OCI-LY7 (cell line): ENCODE results near the gene ENTR1. TPM values are rescaled to one million over a fixed set of nuclear protein-coding genes. Genes with fewer than 3 reads are reported as not detected.
A peak's percentile ranks its signal among the peaks of the same experiment; 100 is the strongest.

Experiments used
- BruUV-seq: library from RNA; stranded (reverse); fragments of 400-500 nt; replicated peaks from 2 replicates; lab custom pipeline; 2021; lab: Mats Ljungman, UMichigan
- CTCF ChIA-PET: fragments of 300-600 bp; sonication (Branson Sonifier 250); formaldehyde crosslinking; loops from one replicate; lab custom pipeline; 2022; ENCODE audit warnings: antibody characterized with exemption; ENCODE audit not compliant: unreplicated experiment; lab: Charles Lee
- POLR2A ChIA-PET: fragments of 300-600 bp; sonication (Branson Sonifier 250); formaldehyde crosslinking; loops from one replicate; lab custom pipeline; 2022; ENCODE audit warnings: antibody characterized with exemption; lab: Charles Lee
- DNase-seq: peaks from one replicate; pipeline ENCODE4 v3.0.0-alpha.2; 2015; ENCODE audit warnings: low spot score
- H2AFZ ChIP-seq: fragments of 200-600 bp; sonication (generic), shearing (Covaris generic); 2 replicates; pipeline ENCODE4 v1.6.1; 2014; ENCODE audit warnings: mild to moderate bottlenecking, antibody characterized with exemption, low read length, moderate library complexity
- H3K27ac ChIP-seq: fragments of 200-600 bp; sonication (generic); 2 replicates; pipeline ENCODE4 v1.5.1; 2014; ENCODE audit warnings: mixed run types, low read depth, mild to moderate bottlenecking, moderate library complexity, low read length, inconsistent platforms; ENCODE audit not compliant: poor library complexity, severe bottlenecking
- H3K36me3 ChIP-seq: fragments of 200-600 bp; sonication (generic); 2 replicates; pipeline ENCODE4 v1.6.1; 2014; ENCODE audit warnings: mild to moderate bottlenecking, antibody characterized with exemption, low read length, moderate library complexity, mixed read lengths; ENCODE audit not compliant: insufficient read depth
- H3K4me1 ChIP-seq: fragments of 200-600 bp; sonication (generic); 2 replicates; pipeline ENCODE4 v1.5.1; 2014; ENCODE audit warnings: mild to moderate bottlenecking, low read length; ENCODE audit not compliant: insufficient read depth, poor library complexity, severe bottlenecking
- H3K4me2 ChIP-seq: fragments of 200-600 bp; sonication (generic); 2 replicates; pipeline ENCODE4 v1.6.1; 2014; ENCODE audit warnings: mild to moderate bottlenecking, low read length
- H3K4me3 ChIP-seq: fragments of 200-600 bp; sonication (generic); 2 replicates; pipeline ENCODE4 v1.5.1; 2014; ENCODE audit warnings: mild to moderate bottlenecking, low read depth, low read length; ENCODE audit not compliant: poor library complexity, severe bottlenecking
- H3K79me2 ChIP-seq: fragments of 200-600 bp; sonication (generic); 2 replicates; pipeline ENCODE4 v1.6.1; 2016; ENCODE audit warnings: low read depth, mild to moderate bottlenecking, low read length, moderate library complexity, mixed read lengths; ENCODE audit not compliant: insufficient read depth
- H3K9me2 ChIP-seq: fragments of 200-600 bp; sonication (generic); 2 replicates; pipeline ENCODE4 v1.6.1; 2016; ENCODE audit warnings: mild to moderate bottlenecking, low read length, mixed read lengths; ENCODE audit not compliant: insufficient read depth
- H3K9me3 ChIP-seq: fragments of 200-600 bp; sonication (generic); 2 replicates; pipeline ENCODE4 v1.6.1; 2014; ENCODE audit warnings: mild to moderate bottlenecking, mixed run types, low read length, mixed read lengths
- H4K20me1 ChIP-seq: fragments of 200-600 bp; sonication (generic); 2 replicates; pipeline ENCODE4 v1.6.1; 2014; ENCODE audit warnings: mild to moderate bottlenecking, antibody characterized with exemption, low read length, moderate library complexity, mixed read lengths; ENCODE audit not compliant: insufficient read depth
- EZH2phosphoT487 ChIP-seq: fragments of 200-600 bp; sonication (generic); IDR thresholded peaks from 2 replicates; pipeline ENCODE4 v1.6.1; 2018; ENCODE audit warnings: low read depth, borderline replicate concordance, mild to moderate bottlenecking, mixed run types, antibody characterized with exemption, low read length, moderate library complexity, mixed read lengths
- intact Hi-C: fragments of 100-400 bp; cut with micrococcal nuclease; formaldehyde crosslinking; loops from one replicate; pipeline ENCODE4 v1.10.0; 2022; ENCODE audit not compliant: unreplicated experiment
- total RNA-seq, 2 experiments: library from RNA; depleted of rRNA in 1 of 2; stranded (reverse); fragments of >200 nt in 1 of 2; shearing (Covaris generic) in 1 of 2; gene quantifications; 2 replicates each; pipeline ENCODE4 v1.2.3, GENCODE V29; 2014 to 2022
- TF ChIP-seq, protein P1 (sequence below): fragments of 200-600 bp; sonication (generic); conservative IDR thresholded peaks from 2 replicates; pipeline ENCODE4 v1.5.1; 2014; ENCODE audit warnings: mild to moderate bottlenecking, antibody characterized with exemption, low read length, moderate library complexity, mixed read lengths

ENTR1 gene
- total RNA-seq, 2 experiments from 2014 or later = 103 to 109 TPM

DNA sequence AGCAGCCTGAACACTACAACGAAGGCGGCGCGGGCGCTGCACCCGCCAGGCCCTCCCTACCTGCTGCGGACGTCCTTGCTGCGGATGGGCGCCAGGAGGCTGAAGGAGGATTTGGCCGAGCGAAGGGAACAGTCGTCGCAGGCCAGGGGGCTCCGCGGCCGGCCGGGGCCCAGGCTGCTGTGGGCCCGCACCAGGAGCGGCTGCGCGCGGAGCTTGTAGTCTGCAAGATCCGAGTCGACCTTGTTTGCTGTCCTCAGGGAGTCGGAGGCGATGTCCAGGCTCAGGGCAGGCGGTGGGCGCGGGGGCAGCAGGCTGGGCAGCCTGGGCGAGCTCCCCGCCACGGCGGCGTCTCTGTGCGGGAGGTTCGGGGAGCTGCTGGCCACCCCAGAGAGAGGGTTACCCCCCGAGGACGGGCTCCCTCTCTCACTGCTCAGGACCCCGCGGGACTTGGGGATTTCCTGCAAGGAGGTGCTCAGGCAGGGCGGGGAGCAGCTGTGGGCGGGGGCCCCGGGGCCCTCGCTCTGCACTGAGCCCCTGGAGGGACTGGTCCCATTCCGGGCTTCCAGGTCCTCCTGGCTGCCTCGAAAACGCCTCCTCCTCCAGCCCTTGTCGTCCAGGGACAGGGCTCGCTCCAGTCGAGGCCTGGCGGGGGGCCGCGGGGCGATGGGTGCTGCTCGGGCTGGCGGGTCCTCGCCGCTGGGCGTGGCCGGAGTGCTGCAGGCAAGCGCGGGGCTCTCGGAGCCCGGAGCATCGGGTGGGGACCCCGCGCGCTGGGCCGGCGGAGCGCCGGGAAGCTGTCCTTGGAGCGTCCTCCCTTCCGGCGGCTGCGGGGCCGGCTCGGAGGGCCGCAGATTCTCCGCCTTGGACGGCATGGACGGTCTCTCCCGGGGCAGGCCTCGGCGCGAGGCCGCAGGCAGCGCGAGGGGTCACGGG, 28.4 kb upstream of the ENTR1 start:
- H2AFZ ChIP-seq = peak overlapping the region; percentile 15; the same call in 1 of the 2 replicates
- peak overlapping the region; percentile 87 for H3K4me3 ChIP-seq
- DNase-seq = peak; percentile 61
- H3K79me2 ChIP-seq = peaks cover 25% of the 10 kb centered on the region; the same call in 1 of the 2 replicates
- no peaks in the 10 kb centered on the region for H3K9me2 ChIP-seq
- ChIA-PET CTCF (no interaction called here), POLR2A (no interaction called here)
- TF ChIP-seq EZH2phosphoT487 = no peak
- TF ChIP-seq, protein P1, sequence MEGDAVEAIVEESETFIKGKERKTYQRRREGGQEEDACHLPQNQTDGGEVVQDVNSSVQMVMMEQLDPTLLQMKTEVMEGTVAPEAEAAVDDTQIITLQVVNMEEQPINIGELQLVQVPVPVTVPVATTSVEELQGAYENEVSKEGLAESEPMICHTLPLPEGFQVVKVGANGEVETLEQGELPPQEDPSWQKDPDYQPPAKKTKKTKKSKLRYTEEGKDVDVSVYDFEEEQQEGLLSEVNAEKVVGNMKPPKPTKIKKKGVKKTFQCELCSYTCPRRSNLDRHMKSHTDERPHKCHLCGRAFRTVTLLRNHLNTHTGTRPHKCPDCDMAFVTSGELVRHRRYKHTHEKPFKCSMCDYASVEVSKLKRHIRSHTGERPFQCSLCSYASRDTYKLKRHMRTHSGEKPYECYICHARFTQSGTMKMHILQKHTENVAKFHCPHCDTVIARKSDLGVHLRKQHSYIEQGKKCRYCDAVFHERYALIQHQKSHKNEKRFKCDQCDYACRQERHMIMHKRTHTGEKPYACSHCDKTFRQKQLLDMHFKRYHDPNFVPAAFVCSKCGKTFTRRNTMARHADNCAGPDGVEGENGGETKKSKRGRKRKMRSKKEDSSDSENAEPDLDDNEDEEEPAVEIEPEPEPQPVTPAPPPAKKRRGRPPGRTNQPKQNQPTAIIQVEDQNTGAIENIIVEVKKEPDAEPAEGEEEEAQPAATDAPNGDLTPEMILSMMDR = no peak
- H4K20me1 ChIP-seq = peaks cover 8% of the 10 kb centered on the region
- intact Hi-C loops = loop anchor here (1.0 to 2.0 kb wide), 2 partner anchors 39 to 44 kb away; partner anchors contain the start of genes SEC16A and SNAPC4
- H3K27ac ChIP-seq = peak overlapping the region; percentile 49
- no TSS peak for BruUV-seq
- peaks cover 23% of the 10 kb centered on the region for H3K4me1 ChIP-seq
- peaks cover 41% of the 10 kb centered on the region; the same call in 1 of the 2 replicates for H3K36me3 ChIP-seq
- peak overlapping the region; percentile 91 for H3K4me2 ChIP-seq
- no peaks in the 10 kb centered on the region for H3K9me3 ChIP-seq

DNA sequence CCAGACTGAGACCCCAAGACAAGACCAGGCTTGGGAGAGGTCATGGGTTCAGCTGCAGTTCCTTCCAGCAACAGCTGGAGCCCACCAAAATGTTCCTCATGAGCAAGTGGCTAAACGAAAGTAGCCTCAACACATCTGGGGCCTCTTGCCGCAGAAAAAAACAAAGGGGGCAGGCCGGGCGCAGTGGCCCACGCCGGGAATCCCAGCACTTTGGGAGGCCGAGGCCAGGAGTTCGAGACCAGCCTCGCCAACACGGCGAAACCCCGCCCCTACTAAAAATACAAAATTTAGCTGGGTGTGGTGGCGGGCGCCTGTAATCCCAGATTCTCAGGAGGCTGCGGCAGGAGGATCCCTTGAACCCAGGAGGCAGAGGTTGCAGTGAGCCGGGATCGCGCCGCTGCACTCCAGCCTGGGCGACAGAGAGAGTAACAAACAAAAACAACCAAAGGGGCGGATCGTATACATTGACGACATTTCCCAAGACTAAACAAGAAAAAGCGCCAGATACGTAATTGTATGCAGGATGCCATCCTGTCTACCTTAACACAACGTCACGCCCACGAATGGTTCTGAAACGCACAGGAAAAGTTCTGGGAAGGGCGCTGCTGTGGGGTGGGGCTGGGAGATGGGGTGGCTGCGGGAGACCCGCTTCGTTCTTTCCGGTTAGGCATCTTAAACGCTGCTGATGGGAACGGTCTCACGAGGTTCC, 27.6 kb upstream of the ENTR1 start:
- TF ChIP-seq, protein P1 = no peak
- TF ChIP-seq EZH2phosphoT487 = no peak
- CTCF ChIA-PET = no interaction called here
- H4K20me1 ChIP-seq = peaks cover 8% of the 10 kb centered on the region
- no peak for DNase-seq
- H3K79me2 ChIP-seq = peaks cover 25% of the 10 kb centered on the region; the same call in 1 of the 2 replicates
- H3K9me3 ChIP-seq = no peaks in the 10 kb centered on the region
- no peak overlapping the region for H3K27ac ChIP-seq
- H3K4me1 ChIP-seq = peaks cover 23% of the 10 kb centered on the region
- H3K36me3 ChIP-seq = peaks cover 39% of the 10 kb centered on the region; the same call in 1 of the 2 replicates
- H3K4me3 ChIP-seq = peak overlapping the region; percentile 87
- no peak overlapping the region for H2AFZ ChIP-seq
- POLR2A ChIA-PET = interaction anchor here (0.5 kb wide), 1 partner anchor 471 kb away, joined by 3 read pairs; no protein-coding TSS in a partner anchor
- intact Hi-C loops = loop anchor here (2.0 kb wide), 1 partner anchor 45 kb away; the partner anchor contains the start of gene SEC16A
- no peaks in the 10 kb centered on the region for H3K9me2 ChIP-seq
- H3K4me2 ChIP-seq = peak overlapping the region; percentile 91
- no TSS peak for BruUV-seq
